BE2C (cell line): ENCODE results near the gene NR2C2AP.

ENCODE experiments used
- DNase-seq: peaks from one replicate; pipeline ENCODE4 v3.0.0-alpha.2; 2020
- H3K27me3 ChIP-seq: fragments of 250-450 bp; sonication (Bioruptor Pico); 2 replicates; pipeline ENCODE4 v1.5.1; 2020; ENCODE audit warnings: mild to moderate bottlenecking
- H3K36me3 ChIP-seq: fragments of 250-450 bp; sonication (Bioruptor Pico); 2 replicates; pipeline ENCODE4 v1.5.1; 2020; ENCODE audit warnings: mild to moderate bottlenecking
- H3K4me1 ChIP-seq: fragments of 250-450 bp; sonication (Bioruptor Pico); 2 replicates; pipeline ENCODE4 v1.5.1; 2020
- H3K4me3 ChIP-seq: 2 replicates; pipeline ENCODE4 v1.5.1; 2011; ENCODE audit warnings: low read depth, low read length
- H3K9me3 ChIP-seq: fragments of 250-450 bp; sonication (Bioruptor Pico); 2 replicates; pipeline ENCODE4 v1.5.1; 2020
- TF ChIP-seq, protein P1 (sequence below): IDR thresholded peaks from 2 replicates; pipeline ENCODE4 v1.5.1; 2012; ENCODE audit warnings: mild to moderate bottlenecking, low read depth, low read length

The NR2C2AP gene

DNA sequence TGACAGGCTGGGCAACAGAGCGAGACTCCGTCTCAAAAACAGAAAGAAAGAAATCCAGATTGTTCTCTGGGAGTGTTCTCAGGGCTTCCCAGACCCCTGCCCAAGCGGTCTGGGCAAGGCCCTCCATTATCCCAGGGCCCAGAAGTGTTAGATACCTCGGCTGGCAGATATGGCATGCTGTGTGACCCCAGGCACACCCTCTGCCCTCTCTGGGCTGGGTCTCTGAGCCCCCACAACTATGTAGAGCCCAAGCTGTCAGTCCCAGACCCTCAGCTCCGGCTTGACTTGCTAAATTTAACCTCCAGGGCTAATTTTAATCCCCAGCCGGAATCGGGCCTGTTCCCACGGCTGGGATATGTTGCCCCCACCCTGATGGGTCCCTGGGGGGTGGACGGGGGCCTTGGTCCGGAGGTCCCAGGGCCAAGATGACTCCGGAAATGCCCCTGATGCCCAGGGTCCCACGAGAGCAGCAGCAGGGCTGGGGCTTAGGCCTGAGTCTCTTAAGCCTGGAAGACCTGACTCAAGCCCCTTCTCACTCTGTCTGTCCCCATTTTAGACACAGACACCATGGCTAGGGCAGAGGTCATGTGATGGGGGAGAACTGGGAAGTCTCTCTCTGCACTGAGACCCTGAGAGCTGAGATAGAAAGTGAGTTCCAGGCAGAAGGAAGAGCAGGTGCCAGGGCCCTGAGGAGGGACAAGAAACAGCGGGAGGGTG lies 50.4 kb downstream of the NR2C2AP start:
- Histone ChIP-seq H3K36me3 (no peaks in the 10 kb centered on the region), H3K27me3 (no peaks in the 10 kb centered on the region), H3K9me3 (no peaks in the 10 kb centered on the region), H3K4me1 (no peaks in the 10 kb centered on the region), H3K4me3 (no peak overlapping the region)
- TF ChIP-seq, protein P1, sequence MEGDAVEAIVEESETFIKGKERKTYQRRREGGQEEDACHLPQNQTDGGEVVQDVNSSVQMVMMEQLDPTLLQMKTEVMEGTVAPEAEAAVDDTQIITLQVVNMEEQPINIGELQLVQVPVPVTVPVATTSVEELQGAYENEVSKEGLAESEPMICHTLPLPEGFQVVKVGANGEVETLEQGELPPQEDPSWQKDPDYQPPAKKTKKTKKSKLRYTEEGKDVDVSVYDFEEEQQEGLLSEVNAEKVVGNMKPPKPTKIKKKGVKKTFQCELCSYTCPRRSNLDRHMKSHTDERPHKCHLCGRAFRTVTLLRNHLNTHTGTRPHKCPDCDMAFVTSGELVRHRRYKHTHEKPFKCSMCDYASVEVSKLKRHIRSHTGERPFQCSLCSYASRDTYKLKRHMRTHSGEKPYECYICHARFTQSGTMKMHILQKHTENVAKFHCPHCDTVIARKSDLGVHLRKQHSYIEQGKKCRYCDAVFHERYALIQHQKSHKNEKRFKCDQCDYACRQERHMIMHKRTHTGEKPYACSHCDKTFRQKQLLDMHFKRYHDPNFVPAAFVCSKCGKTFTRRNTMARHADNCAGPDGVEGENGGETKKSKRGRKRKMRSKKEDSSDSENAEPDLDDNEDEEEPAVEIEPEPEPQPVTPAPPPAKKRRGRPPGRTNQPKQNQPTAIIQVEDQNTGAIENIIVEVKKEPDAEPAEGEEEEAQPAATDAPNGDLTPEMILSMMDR, result no peak
- DNase-seq, result no peak

DNA sequence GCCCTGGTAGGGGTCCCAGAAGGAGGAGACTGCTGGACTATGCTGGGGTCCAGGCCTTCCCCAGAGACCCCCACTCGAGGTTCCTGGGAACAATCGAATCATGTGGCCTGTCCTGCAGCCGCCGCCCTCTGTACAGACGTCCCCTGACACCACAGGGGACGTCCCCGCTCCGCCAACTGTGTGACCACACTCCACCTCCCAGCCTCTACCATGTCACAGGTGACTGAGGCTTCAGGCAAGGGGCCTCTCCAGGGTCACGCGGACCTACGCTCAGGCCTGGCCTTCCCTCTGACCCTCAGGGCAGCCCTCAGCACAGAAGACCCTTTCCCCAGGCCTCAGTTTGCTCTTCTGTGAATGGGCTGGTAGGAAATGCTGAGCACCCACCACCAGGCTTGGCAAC lies 51.8 kb downstream of the NR2C2AP start:
- Histone ChIP-seq H3K36me3 (no peaks in the 10 kb centered on the region), H3K27me3 (no peaks in the 10 kb centered on the region), H3K4me1 (no peaks in the 10 kb centered on the region), H3K9me3 (no peaks in the 10 kb centered on the region), H3K4me3 (no peak overlapping the region)
- TF ChIP-seq, protein P1, result no peak
- no peak for DNase-seq
